Measurements from ENCODE around the gene REEP1.

The REEP1 gene

DNA sequence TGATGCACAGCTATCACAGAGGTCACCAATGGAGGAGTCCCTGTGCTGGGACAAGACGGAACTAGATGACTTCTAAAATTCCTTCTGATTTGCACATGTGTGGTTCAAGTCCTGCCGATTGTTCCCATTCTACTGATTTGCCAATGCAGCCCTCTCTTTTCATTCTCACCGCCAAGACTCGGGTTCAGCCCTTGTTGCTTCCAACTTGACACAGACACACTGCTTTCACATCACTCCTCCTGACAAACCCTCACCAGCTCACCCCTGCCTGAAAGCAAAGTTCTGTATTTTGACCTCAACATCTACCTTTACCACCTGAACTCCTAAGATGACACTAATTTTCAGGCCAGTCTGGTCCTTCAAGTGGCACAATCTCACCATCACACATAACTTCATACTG is 25.5 kb downstream of the REEP1 start:
- DNase-seq (ENCODE audit: low read depth) = no peak
- TF ChIP-seq, protein P1, sequence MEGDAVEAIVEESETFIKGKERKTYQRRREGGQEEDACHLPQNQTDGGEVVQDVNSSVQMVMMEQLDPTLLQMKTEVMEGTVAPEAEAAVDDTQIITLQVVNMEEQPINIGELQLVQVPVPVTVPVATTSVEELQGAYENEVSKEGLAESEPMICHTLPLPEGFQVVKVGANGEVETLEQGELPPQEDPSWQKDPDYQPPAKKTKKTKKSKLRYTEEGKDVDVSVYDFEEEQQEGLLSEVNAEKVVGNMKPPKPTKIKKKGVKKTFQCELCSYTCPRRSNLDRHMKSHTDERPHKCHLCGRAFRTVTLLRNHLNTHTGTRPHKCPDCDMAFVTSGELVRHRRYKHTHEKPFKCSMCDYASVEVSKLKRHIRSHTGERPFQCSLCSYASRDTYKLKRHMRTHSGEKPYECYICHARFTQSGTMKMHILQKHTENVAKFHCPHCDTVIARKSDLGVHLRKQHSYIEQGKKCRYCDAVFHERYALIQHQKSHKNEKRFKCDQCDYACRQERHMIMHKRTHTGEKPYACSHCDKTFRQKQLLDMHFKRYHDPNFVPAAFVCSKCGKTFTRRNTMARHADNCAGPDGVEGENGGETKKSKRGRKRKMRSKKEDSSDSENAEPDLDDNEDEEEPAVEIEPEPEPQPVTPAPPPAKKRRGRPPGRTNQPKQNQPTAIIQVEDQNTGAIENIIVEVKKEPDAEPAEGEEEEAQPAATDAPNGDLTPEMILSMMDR (IDR thresholded peaks at IDR 0.05; ENCODE audit: insufficient read depth, low read depth, low read length, missing control alignments) = no peak
- no peak overlapping the region for H3K4me3 ChIP-seq (ENCODE audit: low read depth, low read length)

DNA sequence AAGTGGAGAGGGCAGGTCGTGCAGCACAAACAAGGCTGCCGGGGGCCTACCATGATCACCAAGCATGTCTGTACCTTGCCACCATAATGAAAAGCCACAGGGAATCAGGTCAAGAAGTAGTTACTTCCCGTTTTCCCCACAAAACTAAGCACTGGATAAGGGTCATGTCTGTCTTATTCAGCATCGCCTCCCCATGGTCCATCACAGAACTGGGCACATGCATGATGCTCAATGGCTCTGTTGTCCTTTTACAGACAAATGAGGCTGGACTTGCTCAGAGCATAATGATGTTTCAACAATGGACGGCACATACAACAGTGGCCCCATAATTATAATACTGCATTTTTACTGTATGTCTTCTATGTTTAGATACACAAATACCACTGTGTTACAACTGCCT is 27.5 kb downstream of the REEP1 start:
- TF ChIP-seq, protein P1 (IDR thresholded peaks at IDR 0.05; ENCODE audit: insufficient read depth, low read depth, low read length, missing control alignments) = no peak
- DNase-seq (ENCODE audit: low read depth) = no peak
- no peak overlapping the region for H3K4me3 ChIP-seq (ENCODE audit: low read depth, low read length)

DNA sequence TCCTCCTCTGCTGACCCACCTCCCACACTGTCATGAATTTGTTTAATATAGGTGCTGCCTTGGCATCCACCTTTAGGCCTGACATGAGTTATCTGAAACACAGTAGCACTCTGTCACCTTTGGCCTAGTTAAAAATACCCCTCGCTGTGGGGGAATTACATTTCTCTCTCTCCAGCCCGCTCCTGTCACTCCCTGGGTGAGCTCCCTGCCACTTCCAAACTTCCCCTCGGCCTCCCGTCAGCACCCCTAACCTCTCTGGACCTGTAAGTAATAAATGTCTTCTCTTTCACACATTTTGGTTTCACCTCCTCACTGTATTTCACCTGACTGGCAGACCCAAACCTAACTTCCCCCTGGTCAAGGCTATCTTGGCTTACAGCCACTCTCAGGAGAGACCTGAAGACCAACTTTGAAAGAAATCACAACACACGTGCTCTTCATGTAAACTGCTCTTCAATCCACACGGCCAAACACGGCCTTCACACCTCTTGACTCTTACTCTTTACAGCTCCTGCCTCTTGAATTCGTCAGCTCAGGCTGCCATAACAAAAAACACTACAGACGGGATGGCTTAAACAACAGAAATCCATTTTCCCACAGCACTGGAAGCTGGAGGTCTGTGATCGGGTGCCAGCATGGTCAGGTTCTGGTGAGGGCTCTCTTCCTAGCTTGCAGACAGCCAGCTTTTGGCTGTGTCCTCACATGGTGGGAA is 28.3 kb downstream of the REEP1 start:
- no peak overlapping the region for H3K4me3 ChIP-seq (ENCODE audit: low read depth, low read length)
- DNase-seq (ENCODE audit: low read depth) = peak; percentile 6
- TF ChIP-seq, protein P1 (IDR thresholded peaks at IDR 0.05; ENCODE audit: insufficient read depth, low read depth, low read length, missing control alignments) = no peak

DNA sequence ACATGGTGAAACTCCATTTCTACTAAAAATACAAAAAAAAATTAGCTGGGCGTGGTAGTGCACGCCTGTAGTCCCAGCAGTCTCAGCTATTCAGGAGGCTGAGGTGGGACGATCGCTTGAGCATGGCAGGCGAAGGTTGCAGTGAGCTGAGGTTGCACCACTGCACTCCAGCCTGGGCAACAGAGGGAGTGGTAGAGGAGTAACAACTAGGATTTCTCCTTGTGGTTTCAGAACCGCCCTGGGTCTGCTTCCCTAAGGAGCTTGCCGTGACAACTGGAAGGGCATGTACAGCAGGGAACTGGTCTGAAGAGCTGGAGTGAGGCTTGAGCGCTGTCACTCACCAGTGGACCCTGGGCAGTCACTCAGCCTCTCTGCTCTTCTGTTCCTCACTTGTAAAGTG is 29.1 kb downstream of the REEP1 start:
- no peak overlapping the region for H3K4me3 ChIP-seq (ENCODE audit: low read depth, low read length)
- DNase-seq (ENCODE audit: low read depth) = no peak
- TF ChIP-seq, protein P1 (IDR thresholded peaks at IDR 0.05; ENCODE audit: insufficient read depth, low read depth, low read length, missing control alignments) = no peak

DNA sequence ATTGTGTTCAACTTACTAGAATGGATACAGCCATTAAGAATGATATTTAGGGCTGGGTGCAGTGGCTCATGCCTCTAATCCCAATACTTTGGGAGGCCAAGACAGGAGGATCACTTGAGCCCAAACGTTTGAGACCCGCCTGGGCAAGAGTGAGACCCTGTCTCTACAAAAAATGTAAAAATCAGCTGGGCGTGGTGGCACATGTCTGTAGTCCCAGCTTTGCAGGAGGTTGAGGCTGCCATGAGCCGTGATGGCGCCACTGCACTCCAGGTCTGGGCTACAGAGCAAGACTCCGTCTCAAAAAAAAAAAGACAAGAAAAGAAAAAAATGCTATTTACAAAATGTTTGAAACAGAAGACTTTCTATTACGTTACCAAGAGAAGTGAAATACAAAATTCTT is 30.0 kb downstream of the REEP1 start:
- DNase-seq (ENCODE audit: low read depth) = no peak
- no peak overlapping the region for H3K4me3 ChIP-seq (ENCODE audit: low read depth, low read length)
- TF ChIP-seq, protein P1 (IDR thresholded peaks at IDR 0.05; ENCODE audit: insufficient read depth, low read depth, low read length, missing control alignments) = no peak

DNA sequence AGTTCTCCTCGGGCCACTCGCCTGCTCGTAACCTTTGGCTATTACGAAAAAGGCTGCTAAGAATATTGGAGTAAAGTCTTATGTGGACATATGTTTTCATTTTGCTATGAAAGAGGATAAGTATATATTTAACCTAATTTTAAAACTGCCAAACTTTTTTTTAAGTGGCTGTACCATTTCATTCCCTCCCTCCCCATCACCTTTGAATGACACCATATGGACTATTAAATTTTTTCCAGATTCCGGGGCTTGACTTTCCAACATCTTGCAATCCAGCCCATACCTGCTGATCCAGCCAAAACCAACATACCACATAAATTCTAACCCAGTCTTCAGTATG is 31.5 kb downstream of the REEP1 start:
- TF ChIP-seq, protein P1 (IDR thresholded peaks at IDR 0.05; ENCODE audit: insufficient read depth, low read depth, low read length, missing control alignments) = no peak
- DNase-seq (ENCODE audit: low read depth) = no peak
- no peak overlapping the region for H3K4me3 ChIP-seq (ENCODE audit: low read depth, low read length)

Data from GM12865 (cell line).